GM12878 (cell line): ENCODE data around the gene LRRC56. TPM values are rescaled to one million over a fixed set of nuclear protein-coding genes. Genes with fewer than 3 reads are reported as not detected.

ENCODE experiments used
- ATAC-seq: fragments of 200-7000 bp; cut with Tn5 transposase; 3 replicates; pipeline ENCODE4 v1.9.1; 2020; ENCODE audit warnings: mild to moderate bottlenecking, moderate library complexity
- BruUV-seq: library from RNA; stranded (reverse); fragments of 400-500 nt; replicated peaks from 2 replicates; lab custom pipeline; 2021; lab: Mats Ljungman, UMichigan
- CTCF ChIA-PET: fragments of 300-600 bp; sonication (Branson Sonifier 250); formaldehyde crosslinking; extraction: SDS; loops from one replicate; lab custom pipeline; 2021; ENCODE audit warnings: inconsistent platforms; lab: Yijun Ruan, JAX
- POLR2A ChIA-PET: fragments of 350-600 bp; formaldehyde crosslinking; extraction: SDS; loops from one replicate; lab custom pipeline; 2021; ENCODE audit warnings: inconsistent platforms; lab: Charles Lee
- RAD21 ChIA-PET: fragments of 300-600 bp; sonication (Branson Sonifier 250); formaldehyde crosslinking; loops from one replicate; lab custom pipeline; 2023; ENCODE audit warnings: antibody characterized with exemption; ENCODE audit not compliant: unreplicated experiment; lab: Charles Lee
- SMC1A ChIA-PET: fragments of 300-600 bp; sonication (Branson Sonifier 250); formaldehyde crosslinking; loops from one replicate; lab custom pipeline; 2023; ENCODE audit not compliant: unreplicated experiment, uncharacterized antibody; lab: Charles Lee
- DNase-seq: peaks from one replicate; pipeline ENCODE4 v3.0.0-alpha.2; 2011; ENCODE audit warnings: low read depth, low spot score
- FAIRE-seq: peaks from 3 replicates; lab custom pipeline; 2011; peaks lifted over from hg19 to GRCh38; lab: Jason Lieb, UNC
- H2AFZ ChIP-seq: 2 replicates; pipeline ENCODE4 v1.6.0; 2011; ENCODE audit warnings: low read depth, low read length, control low read depth; ENCODE audit not compliant: control insufficient read depth
- H3K27ac ChIP-seq: 2 replicates; pipeline ENCODE4 v1.5.1; 2011; ENCODE audit warnings: control low read depth; ENCODE audit not compliant: control insufficient read depth, insufficient read depth
- H3K27me3 ChIP-seq, 2 experiments: replicated peaks in 1 of 2; 2 replicates each; pipeline versions ENCODE4 v1.6.0 to v1.6.1; 2011; ENCODE audit warnings: low read length in 1 of 2; ENCODE audit not compliant: control insufficient read depth in 2 of 2, insufficient read depth in 2 of 2
- H3K36me3 ChIP-seq, 2 experiments: 2 replicates each; pipeline ENCODE4 v1.5.1; 2011; ENCODE audit warnings: low read length in 1 of 2; ENCODE audit not compliant: control insufficient read depth in 2 of 2, insufficient read depth in 2 of 2
- H3K4me1 ChIP-seq: 2 replicates; pipeline ENCODE4 v1.6.1; 2011; ENCODE audit warnings: mild to moderate bottlenecking, low read length, moderate library complexity, mixed read lengths; ENCODE audit not compliant: control insufficient read depth, insufficient read depth
- H3K4me2 ChIP-seq: 2 replicates; pipeline ENCODE4 v1.6.0; 2011; ENCODE audit warnings: control low read depth; ENCODE audit not compliant: control insufficient read depth, insufficient read depth
- H3K4me3 ChIP-seq: fragments of 200-600 bp; sonication (generic); 2 replicates; pipeline ENCODE4 v1.5.1; 2016
- H3K79me2 ChIP-seq: 2 replicates; pipeline ENCODE4 v1.6.0; 2011; ENCODE audit warnings: low read length; ENCODE audit not compliant: control insufficient read depth, insufficient read depth
- H3K9ac ChIP-seq: 2 replicates; pipeline ENCODE4 v1.8.0; 2011; ENCODE audit warnings: low read length, control low read depth, mixed read lengths; ENCODE audit not compliant: control insufficient read depth, insufficient read depth
- H3K9me3 ChIP-seq: replicated peaks from 3 replicates; pipeline ENCODE4 v1.5.1; 2011; ENCODE audit warnings: mild to moderate bottlenecking, low read length; ENCODE audit not compliant: control insufficient read depth, insufficient read depth
- H4K20me1 ChIP-seq: 2 replicates; pipeline ENCODE4 v1.6.0; 2011; ENCODE audit not compliant: control insufficient read depth, insufficient read depth
- BMI1 ChIP-seq: fragments of 450-650 bp; IDR thresholded peaks from 2 replicates; pipeline ENCODE4 v1.6.1; 2016; ENCODE audit warnings: mild to moderate bottlenecking, moderate library complexity, borderline replicate concordance
- EZH2 ChIP-seq: IDR thresholded peaks from 2 replicates; pipeline ENCODE4 v1.6.1; 2012; ENCODE audit warnings: low read depth, mild to moderate bottlenecking, control low read depth, inconsistent platforms, low read length, borderline replicate concordance; ENCODE audit not compliant: control insufficient read depth
- HDAC6 ChIP-seq: fragments of 200-600 bp; sonication (generic); IDR thresholded peaks from one replicate; pipeline ENCODE4 v1.8.0; 2017; ENCODE audit warnings: antibody characterized with exemption; ENCODE audit not compliant: unreplicated experiment
- IKZF1 ChIP-seq: fragments of 450-650 bp; conservative IDR thresholded peaks from 2 replicates; pipeline ENCODE4 v1.6.1; 2017; ENCODE audit warnings: antibody characterized with exemption, mild to moderate bottlenecking
- MAX ChIP-seq: IDR thresholded peaks from 2 replicates; pipeline ENCODE4 v1.6.1; 2012; ENCODE audit warnings: low read depth, low read length, improper control_type of control experiment
- SRF ChIP-seq, 2 experiments: IDR thresholded peaks; 2 replicates each; pipeline ENCODE4 v1.6.1; 2011; ENCODE audit warnings: low read depth in 2 of 2, low read length in 2 of 2, mild to moderate bottlenecking in 1 of 2, moderate library complexity in 1 of 2
- SUZ12 ChIP-seq: fragments of 200-600 bp; sonication (generic); IDR thresholded peaks from one replicate; pipeline ENCODE4 v1.6.1; 2018; ENCODE audit warnings: antibody characterized with exemption, mild to moderate bottlenecking; ENCODE audit not compliant: unreplicated experiment
- ZSCAN29 ChIP-seq: fragments of 450-650 bp; IDR thresholded peaks from 2 replicates; pipeline ENCODE4 v1.6.1; 2017; ENCODE audit warnings: mild to moderate bottlenecking, moderate library complexity
- WGBS: methylation state at CpG from one replicate; pipeline ENCODE4 v1.1.6; 2016; ENCODE audit warnings: low lambda C conversion rate; ENCODE audit not compliant: insufficient replicate concordance, insufficient coverage; ENCODE audit errors: missing lambda C conversion rate; 5-methylcytosine and 5-hydroxymethylcytosine counted together
- in situ Hi-C: fragments of 300-500 bp; cut with MboI; formaldehyde crosslinking; loops from 9 replicates; pipeline ENCODE4 v1.14.3; 2018; ENCODE audit warnings: mixed read lengths
- intact Hi-C: fragments of 100-400 bp; cut with micrococcal nuclease; formaldehyde crosslinking; loops from one replicate; pipeline ENCODE4 v1.14.2; 2022; ENCODE audit not compliant: unreplicated experiment
- polyA plus RNA-seq, 11 experiments: library from polyadenylated mRNA; depleted of rRNA in 4 of 11; unstranded in 6 of 11; stranded (reverse) in 5 of 11; fragments of >200 nt; fragmentation: Nextera tagmentation in 4 of 11; fragmentation: Illumina TruSeq in 1 of 11; extraction: Ambion mirVana in 4 of 11; extraction: Trizol in 1 of 11; gene quantifications; 1 replicate in 1 of 11; 2 replicates in 10 of 11; pipeline versions ENCODE4 v1.2.1 to v1.2.3, GENCODE V29; 2011 to 2016; ENCODE audit warnings: inconsistent platforms in 2 of 11, missing spikeins in 2 of 11, low read depth in 1 of 11
- total RNA-seq, 4 experiments: library from RNA; depleted of rRNA in 3 of 4; stranded (reverse); fragments of >200 nt in 3 of 4; fragmentation: Illumina TruSeq in 1 of 4; extraction: Trizol in 1 of 4; gene quantifications; 2 replicates each; pipeline versions ENCODE4 v1.2.1 to v1.2.3, GENCODE V29; 2013 to 2021
- TF ChIP-seq, protein P1 (sequence below): fragments of 450-650 bp; IDR thresholded peaks from 2 replicates; pipeline ENCODE4 v1.6.1; 2016; ENCODE audit warnings: mild to moderate bottlenecking

LRRC56 gene
- total and polyA plus RNA-seq, 10 of the 15 experiments (the other 5 are each of a cell fraction or from before 2014, with no cell fraction given): 0.02 to 1.9 (median 0.75) TPM; not detected in 1

DNA sequence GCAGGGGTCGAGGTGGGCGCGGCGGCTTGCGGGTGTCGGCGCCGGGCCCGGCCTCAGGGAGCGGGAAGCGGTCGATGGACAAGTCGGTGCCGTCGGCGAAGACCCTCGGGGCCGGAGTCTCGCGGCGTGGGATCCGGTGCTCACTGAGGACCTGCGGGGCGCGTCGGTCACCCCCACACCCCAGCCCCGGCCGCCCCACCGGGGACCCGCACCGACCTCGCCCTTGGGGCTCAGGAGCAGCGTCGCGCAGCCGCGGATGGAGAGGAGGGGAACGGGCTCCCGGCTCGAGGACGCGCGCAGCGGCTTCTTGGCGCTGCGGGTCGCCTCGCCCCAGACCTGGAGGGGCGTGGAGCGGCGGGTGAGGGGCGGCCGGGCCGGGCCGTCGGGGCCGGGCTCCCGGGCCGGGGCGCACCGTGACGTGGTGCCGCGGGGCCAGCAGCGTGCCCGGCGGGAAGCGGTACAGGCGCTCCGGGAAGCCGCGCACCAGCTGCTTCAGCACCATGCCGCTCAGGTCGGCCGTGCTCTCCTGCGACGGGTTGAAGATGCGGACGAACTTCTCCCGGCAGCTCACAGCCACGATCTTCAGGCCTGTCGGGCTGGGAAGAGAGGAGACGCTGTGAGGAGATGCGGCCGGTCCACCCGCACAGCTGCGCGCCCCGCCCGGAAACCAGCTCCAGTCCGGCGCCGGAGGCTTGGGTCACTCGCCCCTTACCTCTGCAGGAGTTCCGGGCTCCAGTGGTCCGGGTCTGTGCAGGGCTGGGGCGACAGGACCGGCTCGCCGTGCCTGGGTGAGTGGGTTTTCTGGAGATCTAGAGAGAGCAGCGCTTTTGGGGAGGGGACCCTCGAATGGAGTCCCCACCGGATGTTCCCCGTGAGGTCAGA, 18.7 kb downstream of the LRRC56 start:
- DNase-seq: no peak
- Histone ChIP-seq H3K9ac (no peak overlapping the region), H3K4me3 (no peak overlapping the region), H2AFZ (no peak overlapping the region), H3K27ac (no peak overlapping the region), H4K20me1 (no peaks in the 10 kb centered on the region), H3K4me1 (peaks cover 5% of the 10 kb centered on the region), H3K9me3 (no peaks in the 10 kb centered on the region), H3K79me2 (no peaks in the 10 kb centered on the region; the same call in 1 of the 2 replicates), H3K4me2 (no peak overlapping the region), H3K36me3 (no peaks in the 10 kb centered on the region), H3K27me3 (peaks cover 0 to 5% of the 10 kb centered on the region in 2 experiments; a peak in 2 of 4 replicates)
- ChIA-PET SMC1A (interaction anchor here (1.2 to 1.6 kb wide), 2 partner anchors 170 to 171 kb away, joined by 3 to 6 read pairs; no protein-coding TSS in a partner anchor), POLR2A (interaction anchor here (1.0 kb wide), 2 partner anchors 10 to 20 kb away, joined by 3 to 4 read pairs; partner anchors contain the start of gene PHRF1), CTCF (interaction anchor here (0.7 to 1.8 kb wide), 5 partner anchors 10 to 173 kb away, joined by 3 to 54 read pairs (median 3); no protein-coding TSS in a partner anchor), RAD21 (interaction anchor here (1.2 to 2.6 kb wide), 6 partner anchors 8 to 172 kb away, joined by 3 to 22 read pairs (median 6); partner anchors contain the start of gene PHRF1)
- FAIRE-seq: no peak
- in situ Hi-C loops (loop anchor here (5.0 kb wide), 1 partner anchor 156 kb away; no protein-coding TSS in a partner anchor), intact Hi-C loops (loop anchor here (2.0 kb wide), 1 partner anchor 167 kb away; no protein-coding TSS in a partner anchor)
- ATAC-seq: no peak
- TF ChIP-seq HDAC6: peak; percentile 48
- TF ChIP-seq IKZF1: peak; percentile 24; the same call in 1 of the 2 replicates
- no peak for TF ChIP-seq BMI1
- no peak for TF ChIP-seq SRF (IDR thresholded peaks at IDR 0.05; ENCODE audit: low read depth in 2 of 2, low read length in 2 of 2)
- TF ChIP-seq ZSCAN29: no peak
- no peak for TF ChIP-seq MAX
- no peak for TF ChIP-seq EZH2
- TF ChIP-seq, protein P1, sequence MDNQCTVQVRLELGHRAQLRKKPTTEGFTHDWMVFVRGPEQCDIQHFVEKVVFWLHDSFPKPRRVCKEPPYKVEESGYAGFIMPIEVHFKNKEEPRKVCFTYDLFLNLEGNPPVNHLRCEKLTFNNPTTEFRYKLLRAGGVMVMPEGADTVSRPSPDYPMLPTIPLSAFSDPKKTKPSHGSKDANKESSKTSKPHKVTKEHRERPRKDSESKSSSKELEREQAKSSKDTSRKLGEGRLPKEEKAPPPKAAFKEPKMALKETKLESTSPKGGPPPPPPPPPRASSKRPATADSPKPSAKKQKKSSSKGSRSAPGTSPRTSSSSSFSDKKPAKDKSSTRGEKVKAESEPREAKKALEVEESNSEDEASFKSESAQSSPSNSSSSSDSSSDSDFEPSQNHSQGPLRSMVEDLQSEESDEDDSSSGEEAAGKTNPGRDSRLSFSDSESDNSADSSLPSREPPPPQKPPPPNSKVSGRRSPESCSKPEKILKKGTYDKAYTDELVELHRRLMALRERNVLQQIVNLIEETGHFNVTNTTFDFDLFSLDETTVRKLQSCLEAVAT: no peak
- peak; percentile 80 for TF ChIP-seq SUZ12
- WGBS: 9% methylated on average over 78 of the region's 104 CpGs
- no TSS peak for BruUV-seq
